NCI-H2107 treated with DMSO at 0.1 percent for 48 hours (cell line): ENCODE measurements around the gene GALR2.
A peak's percentile ranks its signal among the peaks of the same experiment; 100 is the strongest.
"Not testable (repeated sequence)": the region's sequence is repeated elsewhere in the genome, so short reads cannot be mapped to it uniquely, and the experiment has no call there.

Experiments
- DNase-seq: peaks from one replicate; lab custom pipeline; 2025; ENCODE audit not compliant: unreplicated experiment; lab: John Stamatoyannopoulos, UW

GALR2 gene

DNA sequence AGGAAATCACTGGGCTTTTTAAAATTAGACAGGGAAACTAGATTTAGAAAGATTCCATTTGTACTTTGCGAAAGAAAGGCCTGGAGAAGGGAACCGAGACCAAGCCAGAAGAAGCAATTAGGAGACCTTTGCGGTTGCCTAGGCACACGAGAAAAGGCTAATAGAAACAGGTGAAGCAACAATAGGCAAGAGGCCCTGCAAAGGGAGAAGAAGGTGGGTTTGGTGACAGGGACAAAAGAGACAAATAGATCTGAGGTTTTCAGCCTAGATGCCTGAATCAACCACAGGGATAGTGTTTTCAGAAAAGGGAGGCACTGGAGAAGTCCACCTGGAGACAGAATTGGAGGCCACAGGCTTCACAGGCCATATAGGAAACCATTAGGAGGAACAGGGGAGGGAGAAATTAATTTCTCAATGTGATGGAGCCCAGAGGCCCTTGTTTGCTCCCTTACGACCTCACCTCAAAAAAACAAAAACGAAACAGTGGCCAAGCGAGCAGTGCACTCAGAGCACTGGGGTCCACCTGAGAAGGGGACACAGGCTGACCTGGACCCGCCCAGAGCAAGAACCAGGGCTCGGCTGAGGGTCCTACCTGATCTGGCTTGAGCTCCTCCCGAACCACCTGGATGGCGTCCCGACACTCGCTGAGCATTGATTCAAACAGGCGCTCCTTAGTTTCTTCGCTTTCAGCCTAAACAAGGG lies 24.6 kb upstream of the GALR2 start:
- peak; percentile 95 for DNase-seq

DNA sequence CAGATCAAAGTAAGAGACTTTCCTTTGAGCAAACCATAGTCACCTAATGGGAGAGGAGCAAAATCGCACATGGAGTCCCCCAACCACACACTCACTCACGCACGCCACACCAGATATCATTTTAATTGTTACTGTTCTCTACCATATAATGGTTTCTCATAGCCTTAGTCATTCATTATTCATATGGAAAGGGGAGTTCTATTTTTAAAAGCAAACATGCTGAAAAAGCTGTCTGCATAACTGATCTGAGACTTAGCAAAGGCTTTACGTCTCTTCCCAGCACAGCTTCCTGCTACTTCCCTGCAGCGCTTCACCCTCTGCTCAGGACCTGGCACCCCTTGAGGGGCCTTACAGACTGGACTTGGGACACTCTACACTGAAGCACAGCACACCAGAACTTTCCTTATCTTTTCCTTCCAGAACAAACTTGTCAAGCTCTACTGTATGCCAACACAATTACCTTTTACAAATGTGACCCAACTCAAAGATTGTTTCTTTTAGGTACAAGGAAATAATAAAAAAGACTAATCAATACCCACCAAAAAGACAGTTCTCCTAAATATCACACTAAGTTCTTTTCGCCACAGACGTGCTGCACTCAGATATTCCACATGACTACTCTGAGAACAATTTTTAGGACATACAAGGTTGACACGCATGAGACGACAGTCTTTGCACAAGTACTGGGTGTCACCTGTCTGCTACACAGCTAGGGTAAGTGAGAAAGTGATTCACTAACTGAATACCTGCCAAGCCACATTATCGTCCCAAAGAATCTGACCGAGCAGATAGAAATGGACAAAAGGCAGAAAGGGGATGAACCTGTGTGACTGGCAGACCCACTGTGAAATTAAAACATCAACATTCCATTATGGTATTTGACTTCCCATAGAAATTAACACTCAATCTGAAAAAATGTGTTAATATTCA lies 23.8 kb upstream of the GALR2 start:
- DNase-seq: no peak

DNA sequence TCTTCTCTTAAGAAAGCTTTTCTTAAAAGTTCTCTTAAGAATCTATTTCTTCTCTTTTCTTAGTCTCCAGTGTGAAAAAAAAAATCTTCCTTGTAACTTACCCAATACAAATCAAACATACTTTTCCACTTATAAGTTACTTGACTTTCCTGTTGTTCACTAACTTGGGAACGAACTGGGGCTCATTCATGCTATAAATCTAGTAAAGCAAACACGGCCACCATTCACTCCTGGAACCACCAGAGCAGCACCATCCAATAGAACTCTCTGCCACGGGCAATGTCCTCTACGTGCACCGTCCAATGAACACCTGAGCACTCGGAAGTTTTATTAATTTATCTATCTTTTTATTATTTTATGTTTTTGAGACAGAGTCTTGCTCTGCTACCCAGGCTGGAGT lies 23.0 kb upstream of the GALR2 start:
- DNase-seq: no peak

DNA sequence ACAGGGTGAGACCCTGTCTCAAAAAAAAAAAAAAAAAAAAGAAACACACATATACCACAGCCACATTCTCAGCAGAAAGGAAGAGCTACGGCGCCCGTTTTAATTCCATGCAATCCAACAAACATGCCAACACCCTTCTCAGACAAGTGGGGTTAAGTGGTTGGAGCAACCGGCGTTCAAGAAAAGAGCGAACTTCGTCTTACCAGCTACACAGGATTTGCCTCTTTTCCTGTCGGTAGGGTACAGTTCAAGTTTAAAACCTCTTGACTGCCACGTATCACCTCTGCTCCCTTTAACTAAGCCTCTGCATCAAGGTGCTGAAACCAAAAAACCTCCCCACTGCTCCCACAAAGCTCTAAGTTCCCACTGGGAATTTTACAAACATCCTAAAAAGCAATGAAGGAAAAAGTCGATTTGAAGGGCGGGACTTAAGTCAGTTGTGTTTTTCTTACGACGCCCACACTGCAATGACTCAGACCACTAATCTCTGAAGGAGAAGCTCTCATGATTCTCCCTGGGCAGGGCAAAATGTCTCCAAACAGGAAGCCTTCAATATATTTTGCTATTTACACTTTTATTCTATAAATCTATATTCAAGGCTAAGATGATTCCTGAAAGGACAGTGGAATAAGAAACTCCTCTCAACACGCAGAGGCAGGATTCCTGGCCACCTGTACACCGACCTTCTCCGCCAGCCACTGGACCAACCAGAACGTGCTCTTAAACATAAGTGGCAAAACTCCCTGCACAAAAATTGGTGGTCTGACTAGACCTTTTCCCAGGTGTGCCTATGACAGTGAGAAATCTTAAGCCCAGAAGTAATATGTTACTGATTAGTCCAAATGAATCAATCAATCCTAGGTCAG lies 21.1 kb upstream of the GALR2 start:
- no peak for DNase-seq

DNA sequence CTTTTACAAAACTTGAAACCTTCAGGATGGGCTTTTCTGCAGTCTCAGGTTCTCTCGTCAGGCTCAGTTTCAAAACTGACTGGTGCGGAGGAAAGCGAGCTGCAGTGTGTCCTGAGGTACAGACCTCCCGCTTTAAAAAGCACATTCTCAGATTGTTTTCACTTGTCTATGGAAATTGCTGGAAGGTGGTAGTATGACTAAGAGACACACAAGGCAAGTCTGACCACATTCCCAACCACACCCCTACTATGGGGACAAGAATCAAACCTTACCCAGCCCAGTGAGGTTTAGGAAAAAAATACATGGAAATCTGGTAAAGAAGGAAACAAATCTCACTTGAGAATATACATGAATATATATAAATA lies 20.5 kb upstream of the GALR2 start:
- no peak for DNase-seq

DNA sequence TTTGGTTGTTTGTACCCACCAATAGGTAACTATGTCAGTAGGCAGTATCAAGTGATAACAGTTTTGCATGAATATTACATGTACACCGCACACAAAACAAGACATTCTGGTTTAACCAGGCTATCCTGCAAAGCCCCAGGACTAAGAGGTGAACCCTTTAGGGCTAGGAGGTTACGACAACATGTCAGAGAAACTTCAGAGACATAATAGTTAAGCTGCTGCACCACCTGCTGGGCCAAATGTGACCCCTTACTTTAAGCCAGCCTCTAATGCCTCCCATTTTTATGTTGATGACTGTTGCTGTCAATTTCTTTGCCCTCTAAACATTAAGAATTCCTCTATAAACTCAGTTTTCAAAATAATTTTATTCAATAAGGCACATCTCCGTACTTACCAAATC lies 17.7 kb upstream of the GALR2 start:
- DNase-seq: no peak

DNA sequence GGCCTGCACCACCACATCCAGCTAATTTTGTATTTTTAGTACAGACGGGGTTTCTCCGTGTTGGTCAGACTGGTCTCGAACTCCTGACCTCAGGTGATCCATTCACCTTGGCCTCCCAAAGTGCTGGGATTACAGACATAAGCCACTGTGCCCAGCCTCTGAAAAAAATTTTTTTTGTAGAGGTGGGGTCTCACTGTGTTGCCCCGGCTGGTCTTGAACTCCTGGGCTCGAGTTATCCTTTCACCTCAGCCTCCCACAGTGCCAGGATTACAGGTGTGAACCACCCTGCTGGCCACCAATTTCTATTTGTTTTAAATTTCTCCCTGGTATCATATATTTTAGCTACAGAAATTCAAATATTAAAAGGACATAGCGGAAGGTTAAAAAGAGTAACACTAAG lies 16.3 kb upstream of the GALR2 start:
- DNase-seq: not testable (repeated sequence)

DNA sequence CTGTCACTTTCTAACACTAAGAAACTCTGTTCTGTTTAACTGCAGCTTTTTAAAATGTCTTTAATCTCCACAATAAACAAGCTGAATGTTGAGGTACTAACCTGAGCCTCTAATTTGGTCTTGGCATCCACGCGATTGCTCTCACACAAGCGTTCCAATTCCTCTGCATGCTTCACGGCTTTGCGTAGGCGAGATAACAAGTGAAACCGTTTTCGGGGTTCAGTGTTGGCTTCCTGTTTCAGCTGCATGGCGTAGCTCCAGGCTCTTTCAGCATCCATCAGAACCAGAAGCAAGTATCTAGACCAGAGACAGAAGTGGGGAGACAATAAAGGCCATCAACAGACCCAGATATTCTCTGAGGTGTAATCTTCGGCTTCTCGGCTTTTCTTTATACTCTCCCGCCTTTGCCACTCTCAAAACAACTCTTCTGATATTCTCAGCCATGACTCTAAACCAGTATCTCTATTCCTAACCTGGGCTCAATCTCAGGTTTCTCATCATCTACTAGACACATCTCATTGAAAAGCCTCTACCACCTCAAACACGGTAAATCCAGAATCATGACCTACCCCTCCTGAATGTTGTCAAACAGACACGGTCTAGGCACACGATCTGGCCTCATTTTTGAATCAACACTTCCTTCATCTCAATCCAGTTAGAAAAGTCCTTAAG lies 10.6 kb upstream of the GALR2 start:
- no peak for DNase-seq

DNA sequence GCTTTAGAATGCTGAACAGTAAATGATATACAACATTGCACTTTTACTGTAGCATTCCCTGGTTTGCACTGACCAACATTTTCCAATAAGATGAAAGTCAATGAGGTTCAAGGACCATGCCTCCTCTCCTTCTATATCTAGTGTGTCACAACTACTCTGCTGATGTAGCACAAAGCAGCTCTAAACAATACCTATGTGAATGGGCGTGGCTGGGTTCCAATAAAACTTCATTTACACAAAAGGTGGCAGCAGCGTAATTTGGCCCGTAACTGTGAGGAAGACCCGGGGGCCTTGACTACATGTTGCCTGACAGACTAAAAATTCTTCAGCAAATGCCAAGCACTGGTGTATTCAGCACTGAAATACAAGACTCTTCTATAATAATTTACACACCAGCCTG lies 8.8 kb upstream of the GALR2 start:
- DNase-seq: no peak

DNA sequence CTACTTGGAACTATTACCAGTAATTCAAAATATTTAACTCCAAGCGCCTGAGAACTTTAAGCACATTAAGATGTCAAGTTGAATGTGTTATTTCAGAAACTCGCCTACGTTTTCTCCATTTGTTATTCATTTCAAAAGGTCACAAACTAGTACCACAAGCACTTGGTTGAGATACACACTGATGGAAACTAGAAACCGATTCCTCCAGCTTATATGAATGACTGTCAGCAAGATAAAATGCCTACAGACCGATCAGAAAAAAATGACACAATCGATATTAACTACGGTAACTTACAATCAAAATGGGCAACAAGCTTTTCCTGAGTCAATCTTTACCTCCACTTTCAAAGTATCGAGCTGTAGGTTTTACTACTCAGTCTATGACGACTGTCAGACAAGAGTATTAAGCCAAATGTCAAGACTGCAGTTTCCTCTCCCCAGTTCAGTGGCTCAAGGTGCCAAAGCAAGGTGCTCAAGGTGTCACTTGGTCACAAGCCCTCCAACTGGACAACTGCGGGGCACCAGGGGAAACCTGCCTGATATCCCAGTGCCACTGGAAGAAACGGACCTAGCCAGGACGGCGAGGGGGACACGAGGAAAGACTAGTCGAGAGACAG lies 2.9 kb upstream of the GALR2 start:
- no peak for DNase-seq

DNA sequence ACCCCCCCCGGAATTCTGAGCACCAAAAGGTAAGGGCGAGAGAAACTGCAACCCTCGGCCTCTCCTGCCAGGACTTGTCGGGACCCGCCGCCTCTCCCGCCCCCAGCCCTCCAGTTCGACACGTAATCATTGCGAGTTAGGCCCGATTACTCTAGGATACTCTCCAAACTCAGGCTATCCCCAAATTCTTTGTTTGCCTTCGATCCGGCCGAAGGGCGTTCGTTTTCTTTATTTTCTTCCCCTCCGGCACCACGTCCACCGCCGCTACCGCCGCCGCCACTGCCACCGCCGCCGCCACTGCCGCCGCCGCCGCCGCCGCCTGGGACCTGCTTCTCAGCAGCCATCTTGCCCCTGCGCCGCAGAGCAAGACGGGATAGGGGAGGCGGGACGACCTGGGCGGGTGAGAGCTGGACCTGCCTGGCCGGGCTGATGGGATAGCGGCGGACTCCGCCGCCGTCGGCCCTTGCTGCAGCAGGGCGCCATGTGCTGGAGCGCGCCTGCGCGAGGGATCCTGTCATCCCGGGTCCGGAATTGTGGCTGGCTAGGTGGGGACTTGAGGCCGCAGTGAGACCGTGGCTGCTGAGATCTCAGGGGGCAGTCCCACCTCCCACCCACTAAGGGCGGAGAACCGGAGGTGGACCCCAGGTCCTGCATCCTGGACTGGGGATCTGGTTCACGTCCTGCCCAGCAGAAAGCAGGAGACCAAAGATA lies 2.3 kb upstream of the GALR2 start, which contains the start of gene SRP68:
SRP68 (minus strand) TSS at position 370 of the 711 bp plus-strand sequence; CDS start at position 344, 26 bp downstream.
- peak; percentile 50 for DNase-seq

DNA sequence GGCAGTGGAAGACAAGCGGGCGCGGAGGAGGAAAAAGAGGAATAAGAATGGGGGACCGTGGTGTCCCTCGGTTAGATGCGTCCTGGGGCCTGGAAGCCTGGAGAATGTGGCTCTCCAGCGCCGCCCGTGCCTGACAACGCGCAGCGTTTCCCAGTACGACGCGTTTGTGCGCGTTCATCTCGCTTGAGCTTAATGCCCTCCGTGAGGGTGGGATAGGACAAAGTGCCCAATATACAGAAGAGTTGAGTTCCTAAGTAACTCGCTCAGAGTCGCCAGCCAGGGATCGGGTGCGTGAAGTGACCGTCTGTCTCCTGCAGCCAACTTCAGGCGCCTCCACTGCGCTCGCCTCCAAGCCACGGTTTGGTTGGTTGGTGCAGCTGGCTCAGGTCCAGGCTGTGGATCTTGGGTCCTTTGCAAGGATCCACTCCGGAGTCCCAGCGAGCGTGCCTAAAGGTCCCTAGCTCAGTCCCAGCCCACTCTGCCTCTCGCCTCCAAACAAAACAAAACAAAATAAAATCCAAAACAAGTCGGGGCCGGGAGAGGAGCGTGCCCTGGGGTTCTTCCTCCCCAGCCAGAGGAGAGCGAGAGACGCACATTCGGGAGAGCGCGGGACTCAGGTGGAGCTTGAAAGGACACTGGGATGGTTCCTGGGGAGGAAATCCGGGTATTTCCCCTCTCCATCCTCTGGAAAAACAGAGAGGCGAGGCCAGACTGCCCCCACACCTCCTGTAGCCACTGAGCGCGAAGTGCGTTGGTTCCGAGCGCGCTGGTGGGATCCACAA lies 974 bp downstream of the GALR2 start:
- DNase-seq: no peak

DNA sequence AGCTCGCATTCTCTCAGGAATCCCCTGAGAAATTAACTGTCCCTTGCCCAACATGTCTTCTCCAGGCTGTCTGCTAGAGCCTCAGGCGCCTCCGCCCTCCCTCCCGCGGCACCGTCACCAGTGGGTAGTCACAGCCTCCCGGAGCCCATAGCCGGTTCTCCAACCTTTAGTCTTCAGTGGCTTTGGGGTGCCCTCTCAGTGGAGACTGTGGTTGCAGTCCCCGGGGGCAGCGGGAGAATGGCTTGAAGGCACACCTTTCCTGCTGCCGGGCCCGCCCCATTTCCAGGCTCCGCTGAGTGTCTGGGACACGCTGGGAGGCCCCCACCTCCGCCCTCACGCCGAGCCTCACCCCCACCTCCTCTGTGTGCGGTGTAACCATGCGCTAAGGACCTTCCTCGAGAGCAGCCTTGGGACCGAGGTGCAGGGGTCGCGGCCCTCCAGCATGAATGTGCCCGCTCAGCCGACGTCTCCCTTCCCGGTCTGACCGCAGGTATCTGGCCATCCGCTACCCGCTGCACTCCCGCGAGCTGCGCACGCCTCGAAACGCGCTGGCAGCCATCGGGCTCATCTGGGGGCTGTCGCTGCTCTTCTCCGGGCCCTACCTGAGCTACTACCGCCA lies 1.7 kb downstream of the GALR2 start:
- DNase-seq: no peak

DNA sequence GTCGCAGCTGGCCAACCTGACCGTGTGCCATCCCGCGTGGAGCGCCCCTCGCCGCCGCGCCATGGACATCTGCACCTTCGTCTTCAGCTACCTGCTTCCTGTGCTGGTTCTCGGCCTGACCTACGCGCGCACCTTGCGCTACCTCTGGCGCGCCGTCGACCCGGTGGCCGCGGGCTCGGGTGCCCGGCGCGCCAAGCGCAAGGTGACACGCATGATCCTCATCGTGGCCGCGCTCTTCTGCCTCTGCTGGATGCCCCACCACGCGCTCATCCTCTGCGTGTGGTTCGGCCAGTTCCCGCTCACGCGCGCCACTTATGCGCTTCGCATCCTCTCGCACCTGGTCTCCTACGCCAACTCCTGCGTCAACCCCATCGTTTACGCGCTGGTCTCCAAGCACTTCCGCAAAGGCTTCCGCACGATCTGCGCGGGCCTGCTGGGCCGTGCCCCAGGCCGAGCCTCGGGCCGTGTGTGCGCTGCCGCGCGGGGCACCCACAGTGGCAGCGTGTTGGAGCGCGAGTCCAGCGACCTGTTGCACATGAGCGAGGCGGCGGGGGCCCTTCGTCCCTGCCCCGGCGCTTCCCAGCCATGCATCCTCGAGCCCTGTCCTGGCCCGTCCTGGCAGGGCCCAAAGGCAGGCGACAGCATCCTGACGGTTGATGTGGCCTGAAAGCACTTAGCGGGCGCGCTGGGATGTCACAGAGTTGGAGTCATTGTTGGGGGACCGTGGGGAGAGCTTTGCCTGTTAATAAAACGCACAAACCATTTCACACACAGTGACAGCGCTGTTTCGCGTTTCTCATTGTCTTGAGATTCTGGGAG lies 2.4 kb downstream of the GALR2 start:
- no peak for DNase-seq

DNA sequence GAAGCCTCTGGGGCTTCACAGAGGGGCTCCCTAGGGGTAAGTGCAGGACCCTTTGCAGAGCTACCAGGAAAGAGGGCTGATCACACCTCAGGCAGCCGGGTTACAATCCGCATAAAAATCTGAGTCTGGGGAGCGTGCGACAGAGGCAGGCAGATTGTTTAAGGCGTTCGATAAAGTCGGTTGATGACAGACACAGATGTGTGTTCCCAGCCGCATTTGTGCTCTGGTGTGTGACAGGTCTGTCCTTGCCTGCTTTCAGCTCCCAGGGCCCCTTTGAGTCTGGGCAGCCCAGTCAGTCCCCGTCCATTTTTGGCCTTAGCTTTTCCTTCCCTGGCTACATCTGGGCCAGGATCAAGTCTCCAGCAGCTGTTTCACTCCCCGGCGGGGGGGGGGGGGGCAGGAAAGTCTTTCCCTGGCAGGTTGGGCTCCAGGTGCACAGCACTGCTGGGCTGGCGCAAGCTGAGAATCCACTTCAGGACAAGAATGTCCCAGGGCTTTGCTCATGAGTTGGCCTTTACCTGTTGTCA lies 3.1 kb downstream of the GALR2 start:
- peak; percentile 20 for DNase-seq

DNA sequence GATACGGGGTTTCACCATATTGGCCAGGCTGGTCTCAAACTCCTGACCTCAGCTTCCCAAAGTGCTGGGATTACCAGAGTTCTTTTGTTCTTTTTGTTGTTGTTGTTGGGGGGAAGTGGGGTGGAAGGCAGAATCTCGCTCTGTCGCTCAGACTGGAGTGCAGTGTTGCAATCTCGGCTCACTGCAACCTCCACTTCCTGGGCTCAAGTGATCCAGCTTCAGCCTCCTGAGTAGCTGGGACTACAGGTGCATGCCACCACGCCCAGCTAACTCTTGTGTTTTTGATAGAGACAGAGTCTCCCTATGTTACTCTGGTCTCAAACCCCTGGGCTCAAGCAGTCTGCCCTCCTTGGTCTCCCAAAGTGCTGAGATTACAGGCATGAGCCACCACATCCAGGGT lies 3.8 kb downstream of the GALR2 start:
- not testable (repeated sequence) for DNase-seq

DNA sequence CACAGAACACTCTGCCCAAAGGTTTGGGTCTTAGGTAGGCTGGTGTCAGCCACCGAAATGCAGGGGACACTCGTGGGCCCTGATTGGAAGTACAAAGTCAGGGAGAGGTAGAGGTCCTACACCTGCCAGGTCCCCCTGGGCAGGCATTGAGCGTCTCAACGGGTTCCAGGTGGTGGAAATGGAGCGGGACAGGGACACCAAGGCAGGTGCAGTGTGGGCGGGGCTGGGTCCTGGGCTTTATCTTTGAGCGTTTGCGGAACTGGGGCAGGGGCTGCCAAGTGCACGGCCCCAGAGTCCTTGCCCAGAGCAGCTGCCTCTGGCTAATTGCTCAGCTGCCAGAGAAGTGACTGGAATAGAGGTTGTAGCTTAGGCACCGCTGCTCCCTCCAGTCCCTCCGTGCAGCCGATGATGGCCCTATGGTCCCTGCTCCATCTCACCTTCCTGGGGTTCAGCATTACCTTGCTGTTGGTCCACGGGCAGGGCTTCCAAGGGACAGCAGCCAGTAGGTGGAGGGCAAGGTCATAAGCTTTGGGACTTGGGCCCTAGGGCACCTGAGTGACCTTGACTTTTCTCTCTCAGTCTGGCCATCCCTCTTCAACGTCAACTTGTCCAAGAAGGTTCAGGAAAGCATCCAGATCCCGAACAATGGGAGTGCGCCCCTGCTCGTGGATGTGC lies 4.4 kb downstream of the GALR2 start, which contains the start of gene ZACN:
ZACN (plus strand) TSS at position 323 of the 675 bp plus-strand sequence; CDS start at position 406, 83 bp downstream.
- DNase-seq: peak; percentile 65
